ENCODE results near the gene MCRIP2.

The MCRIP2 gene

DNA sequence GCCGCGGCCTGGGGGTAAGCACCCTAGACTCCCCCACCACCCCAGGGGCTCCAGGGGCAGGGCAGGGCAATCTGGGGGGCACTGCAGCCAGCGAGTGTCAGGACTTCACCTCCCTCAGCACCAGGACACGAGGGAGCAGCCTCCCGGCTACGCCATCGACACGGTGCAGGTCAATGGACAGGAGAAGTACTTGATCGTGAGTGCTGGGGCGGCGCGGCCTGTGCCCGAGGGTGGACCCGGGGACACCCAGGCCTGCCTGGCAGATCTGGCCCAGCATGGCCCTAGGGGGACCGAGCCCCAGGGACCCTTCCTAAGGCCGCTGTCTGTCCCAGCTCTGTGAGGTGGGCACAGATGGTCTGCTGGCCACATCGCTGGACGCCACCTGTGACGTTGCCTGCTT, 30.7 kb downstream of the MCRIP2 start:
- FAIRE-seq, result no peak

DNA sequence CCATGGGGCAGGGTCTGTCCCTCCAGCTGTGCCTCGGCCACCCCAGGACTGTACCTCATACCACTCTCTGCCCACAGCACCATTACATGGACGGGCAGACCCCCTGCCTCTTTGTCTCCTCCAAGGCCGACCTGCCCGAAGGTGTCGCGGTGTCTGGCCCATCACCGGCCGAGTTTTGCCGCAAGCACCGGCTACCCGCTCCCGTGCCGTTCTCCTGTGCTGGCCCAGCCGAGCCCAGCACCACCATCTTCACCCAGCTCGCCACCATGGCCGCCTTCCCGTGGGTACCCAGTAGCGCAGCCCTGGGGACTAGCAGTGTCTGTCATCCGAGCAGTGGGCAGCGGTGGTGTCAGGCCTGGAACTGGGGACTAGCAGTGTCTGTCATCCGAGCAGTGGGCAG, 31.2 kb downstream of the MCRIP2 start:
- no peak for FAIRE-seq

DNA sequence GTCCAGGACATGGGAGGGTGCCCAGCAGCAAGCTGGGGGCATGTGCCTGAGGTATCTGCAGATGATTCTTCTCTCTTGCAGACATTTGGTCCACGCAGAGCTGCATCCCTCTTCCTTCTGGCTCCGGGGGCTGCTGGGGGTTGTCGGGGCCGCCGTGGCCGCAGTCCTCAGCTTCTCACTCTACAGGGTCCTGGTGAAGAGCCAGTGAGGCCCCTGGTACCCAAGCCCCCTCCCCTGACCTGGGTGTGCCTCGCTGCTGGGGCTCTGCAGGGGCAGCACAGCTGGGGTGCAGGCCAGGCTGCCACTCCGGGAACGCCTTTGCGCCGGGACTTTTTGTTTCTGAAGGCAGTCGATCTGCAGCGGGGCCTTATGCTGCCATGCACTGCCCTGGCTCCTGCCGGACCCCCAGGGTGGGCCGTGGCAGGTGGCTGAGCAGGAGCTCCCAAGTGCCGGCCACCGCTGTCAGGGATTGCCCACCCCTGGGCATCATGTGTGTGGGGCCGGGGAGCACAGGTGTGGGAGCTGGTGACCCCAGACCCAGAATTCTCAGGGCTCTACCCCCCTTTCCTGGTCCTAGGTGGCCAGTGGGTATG, 31.9 kb downstream of the MCRIP2 start:
- no peak for FAIRE-seq

DNA sequence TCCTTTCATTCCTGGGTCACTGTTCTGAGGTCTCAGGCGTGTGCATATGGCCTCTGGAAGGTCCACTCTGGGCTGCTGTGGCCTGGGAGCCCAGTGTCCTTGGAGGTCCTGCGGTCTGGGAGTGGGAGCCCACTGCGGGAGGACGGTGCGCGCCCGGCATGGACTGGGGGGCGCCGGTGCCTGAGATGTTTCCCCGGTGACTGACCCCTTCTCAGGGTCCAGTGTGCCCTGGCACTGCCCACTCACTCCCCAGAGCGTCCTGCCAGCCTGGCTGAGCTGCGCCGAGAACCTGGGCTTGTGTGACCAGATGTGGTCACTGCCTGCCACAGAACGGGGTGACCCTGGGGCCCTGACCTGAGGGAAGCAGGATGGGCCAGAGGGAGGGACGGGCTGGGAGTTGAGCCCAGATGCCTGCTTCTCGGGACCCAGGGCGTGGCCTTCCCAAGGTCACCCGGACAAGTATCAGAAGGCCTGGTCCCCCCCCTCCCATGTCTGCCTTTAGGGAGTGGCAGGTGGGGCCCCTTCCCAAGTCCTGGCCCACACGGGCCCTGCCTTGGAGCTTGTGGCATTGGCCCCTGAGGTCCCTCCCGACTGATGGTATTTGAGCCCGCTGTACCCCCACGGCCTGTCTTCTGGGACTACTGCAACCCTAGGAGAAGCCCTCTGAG, 32.7 kb downstream of the MCRIP2 start:
- FAIRE-seq, result no peak

DNA sequence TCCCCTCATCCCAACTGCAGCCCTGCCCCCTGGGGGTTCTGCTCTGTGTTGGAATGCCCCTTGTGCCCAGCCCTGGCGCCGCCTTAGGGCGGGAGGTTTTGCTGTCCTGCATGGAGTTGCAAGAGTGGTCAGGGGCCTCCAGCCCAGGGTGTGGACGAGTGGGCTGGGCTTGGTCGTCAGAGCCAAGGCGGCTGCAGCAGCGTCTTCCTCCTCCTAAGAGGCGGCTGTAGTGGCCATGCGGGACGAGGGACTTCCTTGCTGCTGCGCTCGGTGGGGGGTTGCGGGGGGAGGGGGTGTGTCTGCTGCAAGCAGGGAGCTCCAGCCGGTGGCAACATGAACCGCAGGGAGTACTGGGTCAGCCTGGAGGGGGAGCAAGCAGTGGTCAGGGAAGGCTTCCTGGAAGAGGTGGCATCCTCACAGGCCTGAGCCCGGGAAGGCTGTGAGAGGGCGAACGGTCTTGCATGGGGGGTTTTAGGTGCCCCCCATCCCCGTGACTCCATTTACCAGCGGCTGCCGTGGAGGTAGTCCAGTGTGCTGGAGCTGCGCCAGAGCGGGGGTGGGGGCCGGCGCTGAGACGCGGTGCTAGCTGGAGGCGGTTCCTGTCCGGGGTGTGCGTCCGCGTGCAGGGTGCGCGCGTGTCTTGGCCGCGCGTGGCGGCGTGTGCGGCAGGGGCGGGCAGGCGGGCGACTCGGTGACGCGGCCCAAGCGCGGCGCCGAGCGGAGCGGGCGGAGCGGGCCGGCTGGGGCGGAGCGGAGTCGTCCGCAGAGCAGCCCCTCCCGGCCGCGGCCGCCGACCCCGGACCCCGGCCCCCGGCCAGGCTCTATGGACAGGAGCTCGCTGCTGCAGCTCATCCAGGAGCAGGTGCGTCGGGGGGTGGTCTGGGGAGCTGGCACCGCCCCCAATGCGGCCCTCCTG, 33.6 kb downstream of the MCRIP2 start, which contains the start of gene RHBDL1:
Gene RHBDL1, plus strand, starts transcription at position 704 of the 916 bp plus-strand sequence. Its CDS starts 120 bp downstream, at position 824.
- no peak for FAIRE-seq

DNA sequence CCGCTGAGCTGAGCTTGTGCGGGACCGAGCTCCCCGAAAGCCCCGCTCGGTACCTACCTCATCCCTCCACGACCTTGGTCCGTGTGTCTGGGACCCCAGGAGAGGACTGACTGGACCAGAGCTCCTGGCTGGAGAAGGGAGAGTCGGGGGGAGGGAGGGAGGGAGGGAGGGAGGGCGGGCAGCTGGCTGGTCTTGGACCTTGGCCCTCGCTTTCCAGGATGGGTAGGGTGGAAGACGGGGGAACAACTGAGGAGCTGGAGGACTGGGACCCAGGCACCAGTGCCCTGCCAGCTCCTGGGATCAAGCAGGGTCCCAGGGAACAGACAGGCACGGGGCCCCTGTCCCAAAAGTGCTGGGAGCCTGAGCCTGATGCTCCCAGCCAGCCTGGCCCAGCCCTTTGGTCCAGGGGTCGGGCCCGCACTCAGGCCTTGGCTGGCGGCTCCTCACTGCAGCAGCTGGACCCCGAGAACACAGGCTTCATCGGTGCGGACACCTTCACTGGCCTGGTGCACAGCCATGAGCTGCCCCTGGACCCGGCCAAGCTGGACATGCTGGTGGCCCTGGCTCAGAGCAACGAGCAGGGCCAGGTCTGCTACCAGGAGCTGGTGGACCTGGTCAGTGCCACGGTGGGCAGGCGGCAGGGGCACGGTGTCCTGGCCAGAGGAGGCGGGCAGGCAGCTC, 34.4 kb downstream of the MCRIP2 start:
- FAIRE-seq, result no peak

DNA sequence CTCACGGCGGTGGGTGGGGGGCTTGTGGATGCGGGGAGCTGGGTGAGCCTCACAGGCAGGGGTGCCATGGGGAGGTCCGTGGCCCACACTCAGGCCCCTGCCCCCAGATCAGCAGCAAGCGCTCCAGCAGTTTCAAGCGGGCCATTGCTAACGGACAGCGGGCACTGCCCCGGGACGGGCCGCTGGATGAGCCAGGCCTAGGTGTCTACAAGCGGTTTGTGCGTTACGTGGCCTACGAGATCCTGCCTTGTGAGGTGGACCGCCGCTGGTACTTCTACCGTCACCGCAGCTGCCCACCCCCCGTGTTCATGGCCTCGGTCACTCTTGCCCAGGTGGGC, 34.9 kb downstream of the MCRIP2 start:
- no peak for FAIRE-seq

DNA sequence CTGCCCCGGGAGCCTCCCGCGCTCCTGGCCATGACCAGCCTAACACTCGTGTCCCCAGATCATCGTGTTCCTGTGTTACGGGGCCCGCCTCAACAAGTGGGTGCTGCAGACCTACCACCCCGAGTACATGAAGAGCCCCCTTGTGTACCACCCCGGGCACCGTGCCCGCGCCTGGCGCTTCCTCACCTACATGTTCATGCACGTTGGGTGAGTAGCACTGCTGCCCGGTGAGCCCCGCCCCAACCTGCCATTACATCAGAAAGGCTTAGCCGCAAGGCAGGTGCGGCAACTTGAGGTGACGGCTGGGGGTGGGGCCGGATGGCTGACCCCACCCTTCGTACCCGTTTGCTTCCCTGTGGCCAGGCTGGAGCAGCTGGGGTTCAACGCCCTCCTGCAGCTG, 35.3 kb downstream of the MCRIP2 start:
- FAIRE-seq, result no peak

DNA sequence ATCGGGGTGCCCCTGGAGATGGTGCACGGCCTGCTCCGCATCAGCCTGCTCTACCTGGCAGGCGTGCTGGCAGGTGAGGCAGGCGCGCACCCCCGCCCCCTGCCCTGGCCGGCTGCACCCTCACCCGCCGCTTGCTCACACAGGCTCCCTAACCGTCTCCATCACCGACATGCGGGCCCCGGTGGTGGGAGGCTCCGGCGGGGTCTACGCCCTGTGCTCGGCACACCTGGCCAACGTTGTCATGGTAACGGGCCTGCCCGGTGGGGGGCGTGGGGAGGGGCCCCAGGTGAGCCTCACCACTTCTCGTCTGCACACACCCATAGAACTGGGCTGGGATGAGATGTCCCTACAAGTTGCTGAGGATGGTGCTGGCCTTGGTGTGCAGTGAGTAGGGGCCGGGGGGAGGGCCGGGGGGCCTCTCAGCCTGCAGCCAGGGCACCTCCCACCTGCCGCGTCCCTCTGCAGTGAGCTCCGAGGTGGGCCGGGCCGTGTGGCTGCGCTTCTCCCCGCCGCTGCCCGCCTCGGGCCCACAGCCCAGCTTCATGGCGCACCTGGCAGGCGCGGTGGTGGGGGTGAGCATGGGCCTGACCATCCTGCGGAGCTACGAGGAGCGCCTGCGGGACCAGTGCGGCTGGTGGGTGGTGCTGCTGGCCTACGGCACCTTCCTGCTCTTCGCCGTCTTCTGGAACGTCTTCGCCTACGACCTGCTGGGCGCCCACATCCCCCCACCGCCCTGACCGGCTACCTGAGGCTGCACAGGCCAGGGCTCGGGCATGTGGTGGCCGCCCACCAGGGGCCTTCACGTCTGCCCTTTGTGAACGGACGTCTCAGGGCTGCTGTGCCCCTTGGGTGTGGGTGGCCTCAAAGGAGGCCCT, 35.9 kb downstream of the MCRIP2 start:
- FAIRE-seq, result no peak

DNA sequence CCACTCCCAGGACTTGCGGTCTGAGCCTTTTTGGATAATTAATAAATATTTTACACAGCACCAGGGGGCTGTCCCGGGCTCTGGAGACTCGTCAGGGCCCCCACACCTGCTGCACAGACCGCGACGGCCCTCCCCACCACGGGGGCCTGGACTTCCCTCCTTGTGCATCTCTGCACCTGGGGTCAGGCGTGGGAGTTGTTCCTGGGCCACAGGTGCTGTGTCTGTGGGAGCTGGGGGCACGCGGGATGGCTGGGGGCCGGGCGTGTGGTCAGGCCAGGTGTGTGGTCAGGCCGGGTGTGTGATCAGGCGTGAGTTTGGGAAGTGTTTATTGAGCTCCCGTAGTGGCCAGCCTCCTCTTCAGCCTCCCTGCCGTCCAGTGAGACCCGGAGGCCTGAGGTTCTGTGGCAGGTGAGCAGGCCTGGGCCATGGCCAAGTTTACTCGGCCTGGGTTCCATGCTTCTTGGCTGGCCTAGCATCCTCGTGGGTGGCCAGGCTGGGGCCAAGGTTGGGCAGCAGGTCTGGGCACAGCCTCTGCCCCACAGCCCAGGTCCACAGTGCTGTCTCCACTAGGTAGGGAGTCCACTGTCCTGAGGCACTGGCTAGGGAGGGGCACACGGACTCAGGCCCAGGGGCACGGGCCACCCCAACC, 36.7 kb downstream of the MCRIP2 start:
- no peak for FAIRE-seq

DNA sequence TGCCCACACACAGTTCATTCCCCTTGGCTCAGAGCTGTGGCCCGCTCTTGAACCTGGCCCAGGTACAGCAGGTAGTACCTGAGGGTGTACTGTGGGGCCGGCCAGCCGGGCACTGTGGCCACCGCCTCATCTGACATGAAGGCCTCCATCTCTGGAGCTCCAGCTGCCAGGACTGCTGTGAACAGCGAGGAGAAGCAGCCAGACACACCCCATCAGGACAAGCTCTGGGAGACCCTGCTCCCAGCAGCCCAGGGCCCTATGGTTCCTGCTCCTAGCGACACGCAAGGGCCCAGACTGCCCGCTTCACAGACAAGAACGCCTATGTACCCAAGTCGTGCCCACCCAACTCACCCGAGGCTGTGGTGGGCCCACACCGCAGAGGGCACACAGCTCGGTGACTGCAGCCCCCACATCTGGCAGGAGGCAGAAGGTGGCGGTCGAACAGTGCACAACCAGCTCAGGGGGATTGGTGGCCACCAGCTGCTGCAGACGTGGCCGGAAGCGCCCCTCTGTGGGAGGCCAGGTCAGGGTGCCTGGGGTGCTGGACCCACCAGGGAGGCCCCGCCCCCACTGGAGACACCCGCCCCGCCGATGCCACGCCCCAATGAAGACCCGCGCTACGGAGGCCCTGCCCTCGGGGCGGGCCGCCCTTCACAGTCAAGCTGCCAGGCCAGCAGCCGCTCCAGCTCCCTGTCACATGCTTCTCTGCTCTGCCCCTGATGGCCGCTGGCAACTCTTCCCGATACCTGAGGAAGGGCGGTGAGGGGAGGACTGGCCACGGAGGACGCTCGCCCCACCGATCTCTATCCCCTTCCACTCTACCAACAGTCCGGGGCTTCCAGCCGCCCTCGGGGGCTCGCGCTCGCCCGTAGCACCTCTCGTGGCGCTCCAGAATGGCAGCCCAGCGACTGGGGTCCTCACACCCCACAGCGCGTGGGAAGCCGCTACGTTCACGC, 37.5 kb downstream of the MCRIP2 start:
- no peak for FAIRE-seq

DNA sequence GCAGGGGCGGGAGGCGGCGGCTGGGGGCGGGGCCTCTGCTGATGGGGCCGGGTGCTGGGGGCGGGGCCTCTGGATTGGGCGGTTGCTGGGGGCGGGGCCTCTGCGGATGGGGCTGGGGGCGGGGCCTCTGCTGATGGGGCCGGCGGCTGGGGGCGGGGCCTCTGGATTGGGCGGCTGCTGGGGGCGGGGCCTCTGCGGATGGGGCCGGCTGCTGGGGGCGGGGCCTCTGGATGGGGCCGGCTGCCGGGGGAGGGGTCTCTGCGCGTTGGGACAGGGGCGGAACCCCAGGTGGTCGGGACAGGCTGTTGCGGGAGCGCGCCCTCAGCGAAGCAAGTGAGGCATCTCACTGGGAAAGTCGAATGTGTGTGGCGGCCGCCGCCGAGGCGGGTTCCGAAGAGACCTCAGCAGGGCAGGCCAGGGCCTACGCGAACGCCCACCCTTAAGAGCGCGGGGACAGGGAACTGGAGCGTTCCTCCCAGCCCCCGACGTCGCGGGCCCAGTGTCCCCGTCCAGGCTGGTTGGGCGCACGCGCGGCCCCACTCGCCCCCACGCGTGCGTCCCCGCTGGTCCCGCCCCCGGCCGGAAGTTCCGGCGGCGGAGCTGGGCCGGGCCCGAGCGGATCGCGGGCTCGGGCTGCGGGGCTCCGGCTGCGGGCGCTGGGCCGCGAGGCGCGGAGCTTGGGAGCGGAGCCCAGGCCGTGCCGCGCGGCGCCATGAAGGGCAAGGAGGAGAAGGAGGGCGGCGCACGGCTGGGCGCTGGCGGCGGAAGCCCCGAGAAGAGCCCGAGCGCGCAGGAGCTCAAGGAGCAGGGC, 38.4 kb downstream of the MCRIP2 start, which contains the start of gene STUB1:
Gene STUB1, plus strand, starts transcription at position 597 of the 811 bp plus-strand sequence. Its CDS starts 116 bp downstream, at position 713.
- no peak for FAIRE-seq

DNA sequence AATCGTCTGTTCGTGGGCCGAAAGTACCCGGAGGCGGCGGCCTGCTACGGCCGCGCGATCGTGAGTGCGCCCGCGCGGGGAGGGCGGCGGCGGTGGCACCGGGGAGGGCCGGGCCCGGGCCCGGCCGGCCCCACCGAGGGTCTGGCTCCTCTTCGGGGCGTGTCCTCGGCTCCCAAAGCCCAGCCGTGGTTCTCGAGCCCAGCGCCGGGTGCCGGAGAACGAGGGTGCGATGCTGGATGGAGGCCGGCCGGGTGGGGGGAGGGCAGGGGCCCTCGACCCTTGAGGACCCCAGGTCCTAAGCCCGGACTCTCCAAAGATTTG, 39.0 kb downstream of the MCRIP2 start:
- no peak for FAIRE-seq

DNA sequence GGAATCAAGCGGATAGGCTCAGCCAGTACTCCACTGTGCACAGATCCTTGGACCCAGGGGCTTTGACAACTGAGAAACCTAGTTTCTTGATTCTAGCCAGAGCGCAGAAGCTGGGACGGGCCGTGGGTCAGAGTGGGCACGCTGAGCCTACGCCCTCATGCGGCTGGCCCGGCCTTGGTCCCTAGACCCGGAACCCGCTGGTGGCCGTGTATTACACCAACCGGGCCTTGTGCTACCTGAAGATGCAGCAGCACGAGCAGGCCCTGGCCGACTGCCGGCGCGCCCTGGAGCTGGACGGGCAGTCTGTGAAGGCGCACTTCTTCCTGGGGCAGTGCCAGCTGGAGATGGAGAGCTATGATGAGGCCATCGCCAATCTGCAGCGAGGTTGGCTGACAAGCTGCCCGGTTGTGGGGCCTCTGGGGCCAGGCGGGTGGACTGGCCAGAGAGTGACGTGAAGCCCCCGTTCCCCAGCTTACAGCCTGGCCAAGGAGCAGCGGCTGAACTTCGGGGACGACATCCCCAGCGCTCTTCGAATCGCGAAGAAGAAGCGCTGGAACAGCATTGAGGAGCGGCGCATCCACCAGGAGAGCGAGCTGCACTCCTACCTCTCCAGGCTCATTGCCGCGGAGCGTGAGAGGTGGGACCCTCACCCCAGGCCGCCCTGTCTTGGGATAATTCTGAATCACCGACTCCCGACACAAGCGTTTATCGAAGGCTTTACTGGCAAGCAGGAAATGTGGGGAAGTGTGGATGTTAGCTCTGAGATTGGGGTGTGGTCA, 39.5 kb downstream of the MCRIP2 start:
- FAIRE-seq, result no peak

DNA sequence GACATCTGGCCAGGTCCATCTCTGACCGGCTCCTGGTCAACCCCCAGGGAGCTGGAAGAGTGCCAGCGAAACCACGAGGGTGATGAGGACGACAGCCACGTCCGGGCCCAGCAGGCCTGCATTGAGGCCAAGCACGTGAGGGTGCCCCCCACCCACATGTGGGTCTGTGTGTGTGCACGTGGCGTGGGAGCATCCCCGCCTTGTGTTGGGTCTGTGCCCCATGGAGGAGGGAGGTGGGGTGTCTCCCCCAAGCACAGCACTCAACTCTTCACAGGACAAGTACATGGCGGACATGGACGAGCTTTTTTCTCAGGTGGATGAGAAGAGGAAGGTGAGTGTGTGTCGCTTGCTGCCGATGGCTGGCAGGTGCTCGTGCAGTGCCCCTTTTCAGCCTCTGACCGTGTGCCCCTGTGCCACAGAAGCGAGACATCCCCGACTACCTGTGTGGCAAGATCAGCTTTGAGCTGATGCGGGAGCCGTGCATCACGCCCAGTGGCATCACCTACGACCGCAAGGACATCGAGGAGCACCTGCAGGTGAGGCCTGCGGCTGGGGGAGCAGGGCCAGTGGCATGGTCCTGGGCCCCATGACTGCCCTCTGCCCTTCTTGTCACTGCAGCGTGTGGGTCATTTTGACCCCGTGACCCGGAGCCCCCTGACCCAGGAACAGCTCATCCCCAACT, 40.3 kb downstream of the MCRIP2 start:
- FAIRE-seq, result no peak

DNA sequence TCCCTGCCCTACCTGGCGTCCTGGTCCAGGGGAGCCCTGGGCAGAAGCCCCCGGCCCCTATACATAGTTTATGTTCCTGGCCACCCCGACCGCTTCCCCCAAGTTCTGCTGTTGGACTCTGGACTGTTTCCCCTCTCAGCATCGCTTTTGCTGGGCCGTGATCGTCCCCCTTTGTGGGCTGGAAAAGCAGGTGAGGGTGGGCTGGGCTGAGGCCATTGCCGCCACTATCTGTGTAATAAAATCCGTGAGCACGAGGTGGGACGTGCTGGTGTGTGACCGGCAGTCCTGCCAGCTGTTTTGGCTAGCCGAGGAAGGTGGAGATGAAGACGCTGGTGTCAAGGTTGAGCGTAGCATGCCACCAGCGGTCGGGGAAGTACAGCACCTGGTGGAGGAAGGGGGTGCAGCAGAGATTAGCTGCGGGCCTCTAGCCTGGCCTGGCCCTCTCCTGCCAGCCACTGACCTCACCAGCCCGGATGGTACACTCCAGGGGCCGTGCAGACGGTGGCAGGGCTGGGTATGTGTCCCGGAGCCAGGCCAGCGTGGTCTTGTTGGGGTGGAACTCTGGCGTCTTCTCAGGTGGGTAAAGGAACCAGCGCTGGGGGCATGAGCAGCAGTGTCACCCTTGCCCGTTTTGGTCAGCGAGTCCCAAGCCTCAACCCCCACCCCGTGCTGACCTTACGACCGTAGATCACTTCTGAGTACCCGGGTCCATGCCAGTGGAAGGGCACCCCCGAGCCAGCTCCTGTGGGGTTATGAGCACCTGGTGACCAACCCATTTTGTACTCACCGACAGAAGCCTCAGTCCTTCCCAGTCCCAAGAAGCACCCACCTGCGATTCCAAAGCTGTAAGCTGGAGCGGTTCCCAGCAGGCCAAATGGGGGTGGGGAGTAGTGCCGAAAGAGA, 41.1 kb downstream of the MCRIP2 start:
- no peak for FAIRE-seq
